GM12891 (cell line): ENCODE measurements around the gene RWDD1.

Source experiments
- DNase-seq: peaks from one replicate; pipeline ENCODE4 v3.0.0; 2011; ENCODE audit warnings: low spot score; ENCODE audit not compliant: insufficient read length
- FAIRE-seq: peaks from 2 replicates; lab custom pipeline; 2011; peaks lifted over from hg19 to GRCh38; lab: Jason Lieb, UNC
- PAX5 ChIP-seq: IDR thresholded peaks from 2 replicates; pipeline ENCODE4 v1.6.1; 2011; ENCODE audit warnings: low read length, moderate library complexity, mild to moderate bottlenecking; ENCODE audit not compliant: insufficient read depth, severe bottlenecking
- POLR2A ChIP-seq: IDR thresholded peaks from 2 replicates; pipeline ENCODE4 v1.6.1; 2011; ENCODE audit warnings: low read depth, low read length, control low read depth
- POLR2AphosphoS5 ChIP-seq: IDR thresholded peaks from 2 replicates; pipeline ENCODE4 v1.6.1; 2011; ENCODE audit warnings: low read depth, low read length, control low read depth
- POU2F2 ChIP-seq: IDR thresholded peaks from 2 replicates; pipeline ENCODE4 v1.6.1; 2011; ENCODE audit warnings: low read depth, mild to moderate bottlenecking, control low read depth, low read length, moderate library complexity
- SPI1 ChIP-seq: IDR thresholded peaks from 2 replicates; pipeline ENCODE4 v1.6.1; 2011; ENCODE audit warnings: low read depth, low read length, control low read depth
- TAF1 ChIP-seq: IDR thresholded peaks from 2 replicates; pipeline ENCODE4 v1.6.1; 2011; ENCODE audit warnings: low read depth, low read length, control low read depth

Gene RWDD1

DNA sequence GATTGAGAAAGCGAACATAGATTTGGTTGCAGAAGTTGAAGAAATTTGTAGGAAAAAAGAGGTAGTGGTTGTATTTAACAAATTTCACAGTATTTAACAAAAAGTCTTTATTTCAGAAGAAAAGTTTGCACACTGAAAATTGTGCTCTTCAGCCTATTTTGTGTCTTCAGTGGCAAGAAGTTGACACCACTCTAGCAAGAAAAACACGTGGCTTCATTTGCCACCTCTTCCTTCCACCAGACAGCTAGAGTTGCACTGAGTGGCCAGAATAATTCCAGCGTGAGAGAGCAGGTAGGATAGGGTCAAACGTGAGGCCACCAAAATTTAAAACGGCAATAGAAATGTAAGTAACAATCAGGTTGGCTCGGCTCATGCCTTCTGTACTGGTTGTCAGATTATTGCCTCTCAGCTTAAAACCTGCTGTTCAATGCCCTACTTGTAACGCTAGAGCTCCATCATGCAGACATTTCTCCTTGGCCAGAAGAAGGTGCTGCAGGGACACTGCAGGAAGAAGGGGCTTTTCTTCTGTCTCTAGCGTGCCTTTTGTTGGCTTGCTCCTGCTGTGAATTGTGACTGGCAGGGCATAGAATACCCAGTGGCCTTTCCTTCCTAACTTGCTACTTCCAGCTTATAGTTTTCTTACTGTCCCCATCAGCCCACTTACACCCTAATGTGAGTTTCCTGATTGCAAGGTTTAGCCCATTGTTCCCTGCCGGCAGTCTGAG is 37.9 kb upstream of the RWDD1 start:
- no peak for FAIRE-seq
- TF ChIP-seq POU2F2 = no peak
- no peak for TF ChIP-seq TAF1
- TF ChIP-seq POLR2A = no peak
- no peak for TF ChIP-seq SPI1
- TF ChIP-seq PAX5 = no peak
- no peak for TF ChIP-seq POLR2AphosphoS5
- DNase-seq = no peak

DNA sequence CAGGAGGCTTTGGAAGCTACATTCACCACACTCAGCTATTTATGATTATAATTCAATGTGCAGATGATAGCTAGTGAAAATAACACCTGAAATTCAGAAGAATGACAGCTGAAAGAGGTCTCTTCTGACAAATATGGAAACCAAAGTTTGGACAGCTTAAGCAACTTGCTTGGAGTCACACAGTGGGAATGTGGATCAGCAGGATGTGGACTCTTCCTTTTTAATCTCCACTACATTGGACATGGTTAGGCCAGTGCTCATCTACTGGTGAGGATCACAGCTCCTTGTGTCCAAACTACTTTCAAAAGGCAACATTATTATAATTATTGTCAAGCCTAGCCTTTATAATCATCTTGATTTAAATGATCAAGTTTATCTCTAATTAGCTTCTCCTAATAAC is 36.2 kb upstream of the RWDD1 start:
- no peak for TF ChIP-seq POU2F2
- no peak for TF ChIP-seq SPI1
- TF ChIP-seq POLR2AphosphoS5 = no peak
- TF ChIP-seq PAX5 = no peak
- TF ChIP-seq TAF1 = no peak
- TF ChIP-seq POLR2A = no peak
- no peak for DNase-seq
- no peak for FAIRE-seq

DNA sequence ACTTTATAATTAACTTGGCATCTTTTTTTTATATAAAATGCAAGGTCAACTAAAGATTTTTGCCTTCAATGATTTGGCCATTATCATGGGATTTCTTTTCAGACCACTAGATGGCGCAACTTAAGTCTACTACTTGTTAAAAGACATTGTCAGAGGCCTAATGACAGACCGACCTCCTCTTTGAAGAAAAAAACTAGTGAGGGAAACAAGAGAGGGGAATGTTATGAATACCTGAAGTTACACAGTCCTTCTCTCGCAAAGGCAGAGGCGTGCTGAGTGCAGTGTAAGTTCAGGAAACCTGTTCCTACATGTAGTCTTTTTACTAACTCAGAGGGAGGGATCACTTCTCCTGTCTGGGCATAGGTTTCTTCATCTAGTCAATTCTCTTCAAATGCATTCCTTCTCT is 35.1 kb upstream of the RWDD1 start:
- DNase-seq = no peak
- FAIRE-seq = peak; percentile 69
- TF ChIP-seq SPI1 (no peak), POLR2AphosphoS5 (no peak), PAX5 (no peak)

DNA sequence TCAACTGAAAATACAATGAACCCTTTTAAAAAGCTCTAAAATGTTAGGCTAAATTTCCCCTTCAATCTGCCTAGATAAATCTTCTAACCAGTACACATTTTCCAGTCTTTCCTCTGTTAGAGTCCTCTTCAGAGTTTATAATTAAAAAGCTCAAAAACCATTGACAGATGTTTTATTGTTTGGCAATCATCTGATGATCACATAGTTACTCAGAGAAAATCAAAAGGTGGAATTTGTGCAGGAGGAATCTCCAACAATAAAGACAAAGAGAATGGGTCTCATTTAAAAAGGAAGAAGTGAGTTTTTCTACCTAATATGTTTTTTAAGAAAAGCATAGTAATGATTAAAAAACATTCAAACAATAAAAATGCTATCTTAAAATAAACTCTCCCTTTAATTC is 28.9 kb upstream of the RWDD1 start:
- FAIRE-seq (no peak), DNase-seq (no peak)
- no peak for TF ChIP-seq TAF1
- TF ChIP-seq SPI1 = no peak
- TF ChIP-seq PAX5 = no peak
- no peak for TF ChIP-seq POLR2AphosphoS5
- no peak for TF ChIP-seq POLR2A
- no peak for TF ChIP-seq POU2F2

DNA sequence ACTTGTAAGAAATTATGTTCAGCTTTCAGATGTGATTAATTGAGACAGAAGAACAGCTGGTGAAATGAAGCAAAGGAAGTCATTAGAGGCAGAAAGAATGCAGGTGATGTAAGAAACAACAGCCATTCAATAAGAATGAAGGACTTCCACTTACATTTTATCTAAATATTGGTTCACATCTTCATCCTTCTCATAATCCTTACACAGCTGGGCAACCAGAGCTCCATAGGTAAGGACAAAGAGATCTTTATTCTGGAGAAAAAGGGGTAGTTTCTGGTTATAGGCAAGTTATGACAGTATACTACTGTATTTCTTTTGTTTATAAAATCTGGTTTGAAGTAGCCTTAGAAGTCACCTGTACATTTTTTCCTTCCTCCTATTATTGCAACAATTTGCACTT is 28.2 kb upstream of the RWDD1 start:
- TF ChIP-seq POLR2AphosphoS5 (no peak), POLR2A (no peak), TAF1 (no peak), PAX5 (no peak), POU2F2 (no peak), SPI1 (no peak)
- DNase-seq (no peak), FAIRE-seq (no peak)

DNA sequence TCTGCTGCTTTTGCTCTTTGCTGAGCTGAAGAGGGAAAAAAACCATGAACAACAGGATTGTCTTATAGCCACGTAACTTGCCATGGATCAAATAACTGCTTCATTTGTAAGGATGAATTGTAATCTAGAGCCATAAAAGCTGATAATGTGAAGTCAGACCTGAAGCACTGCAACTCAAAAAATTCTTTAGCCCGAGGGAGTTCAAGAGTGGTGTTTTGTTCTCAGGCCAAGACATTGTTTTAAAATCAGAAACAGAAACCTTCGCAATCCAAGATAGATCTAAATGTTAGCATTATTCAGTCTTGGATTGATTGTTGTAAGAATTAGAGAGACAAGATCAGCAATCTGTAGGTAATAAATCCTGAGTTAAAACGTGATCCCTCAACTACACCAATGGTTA is 25.7 kb upstream of the RWDD1 start, which contains the start of gene TRAPPC3L:
Gene TRAPPC3L (minus strand): TSS at position 34 of the 400 bp plus-strand sequence. CDS start 170 bp downstream, outside the sequence.
- FAIRE-seq = no peak
- TF ChIP-seq POLR2A = no peak
- TF ChIP-seq TAF1 = no peak
- TF ChIP-seq POLR2AphosphoS5 = no peak
- no peak for TF ChIP-seq PAX5
- no peak for TF ChIP-seq POU2F2
- TF ChIP-seq SPI1 = no peak

DNA sequence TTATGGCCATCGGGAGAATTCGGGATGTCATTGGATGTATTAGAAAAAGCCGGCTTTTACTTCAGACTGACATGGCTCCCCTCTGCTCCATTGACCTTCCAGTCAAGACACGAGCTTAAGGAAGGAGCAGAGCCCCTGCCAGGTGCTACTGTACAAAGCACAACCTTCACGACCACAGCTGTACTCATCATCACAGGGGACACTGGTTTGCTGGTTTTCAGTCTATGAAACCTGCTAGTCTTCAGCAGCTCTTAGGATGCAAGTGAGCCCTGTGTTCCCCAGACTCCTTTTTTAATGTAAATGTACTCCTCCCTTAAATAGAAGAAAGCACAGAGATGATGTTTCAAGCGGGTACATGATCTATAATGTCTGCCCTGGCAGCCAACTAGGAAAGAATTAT is 23.9 kb upstream of the RWDD1 start:
- FAIRE-seq (no peak), DNase-seq (no peak)
- TF ChIP-seq POU2F2 (no peak), POLR2AphosphoS5 (no peak), PAX5 (no peak), POLR2A (no peak), SPI1 (no peak), TAF1 (no peak)

More for the DNA sequence above, 25.7 kb upstream of the RWDD1 start, which contains the start of gene TRAPPC3L:
- DNase-seq = no peak

DNA sequence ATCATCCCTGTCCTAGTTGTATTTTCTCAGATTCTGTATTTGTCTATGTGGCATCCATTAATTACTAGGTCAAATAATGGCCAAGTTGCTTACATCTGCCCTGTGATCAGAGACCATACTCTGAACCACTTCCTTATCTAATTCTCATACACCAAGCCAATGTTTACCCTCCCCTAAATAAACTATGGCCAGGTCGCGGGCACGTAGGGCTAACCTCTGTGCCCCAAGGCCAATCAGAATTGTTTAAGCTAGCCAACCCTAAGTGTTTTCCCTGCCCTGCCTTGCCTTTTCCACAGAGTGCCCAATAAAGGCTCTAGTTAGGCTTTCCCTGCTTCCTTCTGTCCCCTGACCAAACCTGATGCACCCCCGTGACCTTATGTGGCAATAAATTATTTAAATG is 20.5 kb upstream of the RWDD1 start:
- FAIRE-seq (no peak), DNase-seq (no peak)
- no peak for TF ChIP-seq POLR2A
- no peak for TF ChIP-seq POLR2AphosphoS5
- no peak for TF ChIP-seq SPI1
- no peak for TF ChIP-seq PAX5
- TF ChIP-seq TAF1 = no peak
- TF ChIP-seq POU2F2 = no peak

DNA sequence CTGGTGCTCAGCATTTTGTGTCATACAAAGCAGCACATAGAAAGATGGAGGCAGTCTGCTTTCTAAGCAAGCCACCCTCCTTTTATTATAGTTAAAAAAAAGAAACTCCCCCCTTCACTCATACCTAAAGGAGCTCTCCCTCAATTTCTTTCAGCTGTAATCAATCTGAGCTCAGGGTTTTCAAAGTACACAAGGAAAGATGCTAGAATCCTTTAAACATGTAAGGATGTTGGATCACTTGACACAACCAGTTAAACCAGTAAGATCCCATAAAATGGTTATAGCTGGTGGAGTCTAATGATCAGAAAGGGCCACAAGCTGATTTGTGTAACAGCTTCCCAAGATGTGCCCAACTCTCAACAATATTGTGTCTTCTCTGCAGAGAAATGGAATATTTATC is 17.9 kb upstream of the RWDD1 start, which contains the start of gene CALHM4:
Gene CALHM4 (plus strand): TSS at position 301 of the 400 bp plus-strand sequence. CDS start 43 bp downstream, at position 344.
- FAIRE-seq (no peak), DNase-seq (no peak)
- TF ChIP-seq POLR2AphosphoS5 (no peak), POLR2A (no peak), PAX5 (no peak), POU2F2 (no peak), SPI1 (no peak), TAF1 (no peak)

DNA sequence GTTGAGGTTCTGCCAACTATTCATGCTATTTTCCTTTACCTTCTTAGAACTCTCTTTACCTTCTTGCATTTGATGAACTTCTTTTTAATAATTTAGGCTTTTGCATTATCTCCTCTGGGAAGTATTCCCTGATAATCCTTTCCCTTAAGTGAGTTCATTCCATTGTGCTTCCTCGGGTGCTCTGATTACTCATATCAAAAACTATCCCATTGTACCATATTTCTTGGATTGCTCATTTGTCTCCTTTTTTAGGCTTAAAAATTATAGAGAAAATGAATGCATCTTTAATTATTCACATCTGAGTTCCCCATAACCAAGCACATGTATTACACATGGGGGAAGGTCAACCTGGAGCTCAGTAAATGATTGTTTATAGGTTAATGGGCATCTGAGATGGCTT is 15.2 kb upstream of the RWDD1 start:
- DNase-seq = no peak
- no peak for FAIRE-seq
- TF ChIP-seq POLR2A (no peak), SPI1 (no peak), PAX5 (no peak), POU2F2 (no peak), TAF1 (no peak), POLR2AphosphoS5 (no peak)
